Activated CD4-positive, alpha-beta T cell treated with anti-CD3 and anti-CD28 coated beads, Interleukin-10, Interleukin-2, amounts not matched to agents 100 ng/mL and 50 ng/mL, durations not matched to agents 16 hours and 8 hours (primary cell): ENCODE data around the gene GALT.

Experiments used
- DNase-seq: peaks from one replicate; pipeline ENCODE4 v3.0.0-alpha.2; 2020

Gene GALT

DNA sequence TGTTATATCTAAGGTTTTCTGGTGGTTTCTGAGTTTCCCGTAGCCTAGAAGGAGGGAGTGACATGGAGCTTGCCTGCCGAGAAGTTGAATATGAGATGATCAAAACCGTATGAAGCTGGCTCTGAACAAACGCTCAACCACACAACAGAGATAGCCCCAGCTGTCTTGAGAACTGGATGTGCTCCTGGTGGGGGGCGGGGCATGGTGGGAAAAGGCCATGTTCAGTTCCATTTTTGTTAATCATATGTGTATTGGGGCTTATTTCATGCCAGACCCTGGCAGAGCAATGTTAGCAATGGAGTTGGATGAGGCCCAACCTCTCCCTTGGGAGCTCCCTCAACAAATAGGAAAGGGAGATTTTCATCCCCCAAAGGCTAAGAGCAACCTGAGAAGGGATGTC is 39.8 kb downstream of the GALT start:
- no peak for DNase-seq

DNA sequence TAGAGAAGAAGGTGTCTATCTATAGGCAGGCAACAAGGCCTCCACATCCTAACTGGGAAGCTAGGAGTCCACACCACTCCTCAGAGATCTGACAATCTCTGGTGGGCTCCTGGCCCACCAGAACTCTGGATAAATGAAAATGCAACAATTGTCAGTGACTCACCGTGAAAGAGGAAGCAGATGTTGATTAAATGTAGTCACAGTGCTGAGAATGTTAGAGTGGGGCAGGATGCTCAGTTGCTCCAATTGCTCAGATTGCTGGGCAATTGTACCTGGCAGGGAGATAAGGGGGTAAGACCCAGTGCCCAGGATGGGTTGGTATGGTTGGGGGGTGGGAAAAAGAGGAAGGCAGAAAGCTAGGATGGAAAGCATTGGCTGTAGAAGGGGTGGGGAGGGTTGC is 40.3 kb downstream of the GALT start:
- DNase-seq: no peak

DNA sequence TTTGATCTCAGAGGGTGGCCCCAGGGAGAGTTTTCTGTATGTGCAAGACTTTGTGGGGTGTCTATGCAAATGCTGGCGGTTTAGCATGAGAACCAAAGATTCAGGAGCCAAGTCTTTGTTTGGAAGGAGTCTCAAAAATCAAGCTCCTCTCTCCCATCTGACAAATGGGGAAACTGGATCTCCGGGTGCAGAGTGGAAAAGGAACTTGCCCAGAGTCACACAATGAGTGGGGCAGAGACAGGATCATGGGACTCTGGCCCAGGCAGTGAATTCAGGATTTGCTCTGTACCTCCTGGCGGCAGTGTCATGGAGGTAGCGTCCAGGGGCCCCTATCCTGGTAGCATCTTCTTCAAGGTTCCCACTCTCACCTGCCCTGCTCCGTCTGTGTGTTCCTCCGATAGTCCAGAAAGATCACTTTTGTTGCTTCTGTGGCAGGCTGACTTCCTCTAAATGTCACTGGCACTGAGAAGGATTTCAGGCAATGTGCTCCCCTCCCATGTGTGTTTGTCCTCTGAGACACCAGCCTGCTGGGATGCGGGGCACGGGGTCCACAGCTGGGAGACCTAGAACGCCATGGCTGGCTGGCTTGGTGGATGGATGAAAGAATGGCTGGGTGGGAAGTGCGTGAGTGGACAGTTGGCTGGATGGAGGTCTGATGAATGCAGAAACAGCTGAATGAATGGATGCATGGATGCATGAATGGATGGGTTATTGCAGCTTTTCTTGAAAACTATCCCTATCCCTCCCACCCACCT is 41.0 kb downstream of the GALT start:
- no peak for DNase-seq

DNA sequence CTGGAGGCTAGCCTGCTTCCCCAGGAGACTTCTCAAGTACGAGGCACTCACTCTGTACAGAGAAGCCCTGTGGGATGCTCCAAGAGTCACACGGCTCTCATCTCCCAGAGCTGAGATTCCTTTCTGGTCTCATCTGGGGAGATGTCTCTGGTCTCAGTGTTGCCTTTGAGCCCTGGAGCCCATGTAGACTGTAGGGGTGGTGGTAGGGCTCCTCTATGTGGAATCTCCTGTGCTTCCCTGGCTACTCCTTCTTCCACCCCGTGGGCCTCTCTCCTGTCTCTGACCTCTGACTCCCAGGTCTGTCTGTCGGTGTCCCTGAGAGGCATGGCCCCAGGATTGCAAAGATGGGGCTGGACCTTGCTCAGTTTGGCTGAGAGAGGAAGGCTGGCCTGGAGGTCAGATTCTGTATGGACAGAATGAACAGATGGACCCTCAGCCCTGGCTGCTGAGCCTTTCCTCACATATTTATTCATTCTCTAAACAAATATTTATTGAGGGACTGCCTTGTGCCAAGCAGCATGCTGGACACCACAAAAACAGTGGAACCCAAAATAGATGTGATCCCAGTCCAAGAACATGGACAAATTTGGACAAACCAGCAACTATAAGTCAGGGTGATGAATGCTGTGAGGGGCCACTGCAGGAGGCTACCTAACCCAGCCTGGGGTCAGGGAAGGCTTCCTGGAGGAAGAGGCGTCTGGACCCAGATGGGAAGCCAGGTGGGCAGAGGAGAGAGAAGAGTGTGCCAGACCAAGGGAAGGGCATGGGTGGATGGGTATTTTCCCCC is 42.0 kb downstream of the GALT start:
- DNase-seq: no peak

DNA sequence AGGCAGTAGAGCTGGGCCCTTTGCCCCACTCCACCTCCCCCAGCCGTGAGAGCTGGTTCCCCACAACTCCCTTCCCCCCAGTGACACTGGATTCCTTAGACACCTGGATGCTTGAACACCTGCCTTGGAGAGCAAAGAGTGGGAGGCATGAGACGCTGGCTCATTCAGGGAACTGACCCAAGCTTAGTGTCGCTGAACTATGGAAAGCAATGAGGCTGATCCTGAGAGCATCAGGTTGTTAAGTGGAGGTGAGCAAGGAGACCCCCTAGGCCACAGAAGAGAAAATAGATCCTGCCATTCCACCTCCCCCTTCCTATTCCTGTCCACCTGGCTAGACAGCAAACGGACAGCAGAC is 42.6 kb downstream of the GALT start:
- no peak for DNase-seq

DNA sequence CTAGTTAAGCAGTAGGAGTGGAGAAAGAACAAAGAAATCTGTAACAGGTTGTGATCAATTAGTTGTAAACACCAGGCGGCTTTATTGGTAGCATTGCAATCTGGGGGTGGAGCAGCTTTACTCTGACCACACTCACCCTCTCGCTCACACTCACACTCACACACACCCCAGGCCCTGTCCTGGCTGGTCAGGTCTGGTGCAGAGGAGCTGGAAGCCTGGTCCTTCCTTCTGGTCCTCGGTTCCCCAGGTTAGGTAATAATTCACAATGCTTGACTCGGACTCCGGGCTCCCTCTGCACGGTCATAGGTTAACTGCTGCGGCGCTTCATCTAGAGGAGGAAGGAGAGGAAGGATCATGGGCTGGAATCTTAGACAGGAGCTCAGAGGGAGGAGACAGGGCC is 43.0 kb downstream of the GALT start:
- no peak for DNase-seq

DNA sequence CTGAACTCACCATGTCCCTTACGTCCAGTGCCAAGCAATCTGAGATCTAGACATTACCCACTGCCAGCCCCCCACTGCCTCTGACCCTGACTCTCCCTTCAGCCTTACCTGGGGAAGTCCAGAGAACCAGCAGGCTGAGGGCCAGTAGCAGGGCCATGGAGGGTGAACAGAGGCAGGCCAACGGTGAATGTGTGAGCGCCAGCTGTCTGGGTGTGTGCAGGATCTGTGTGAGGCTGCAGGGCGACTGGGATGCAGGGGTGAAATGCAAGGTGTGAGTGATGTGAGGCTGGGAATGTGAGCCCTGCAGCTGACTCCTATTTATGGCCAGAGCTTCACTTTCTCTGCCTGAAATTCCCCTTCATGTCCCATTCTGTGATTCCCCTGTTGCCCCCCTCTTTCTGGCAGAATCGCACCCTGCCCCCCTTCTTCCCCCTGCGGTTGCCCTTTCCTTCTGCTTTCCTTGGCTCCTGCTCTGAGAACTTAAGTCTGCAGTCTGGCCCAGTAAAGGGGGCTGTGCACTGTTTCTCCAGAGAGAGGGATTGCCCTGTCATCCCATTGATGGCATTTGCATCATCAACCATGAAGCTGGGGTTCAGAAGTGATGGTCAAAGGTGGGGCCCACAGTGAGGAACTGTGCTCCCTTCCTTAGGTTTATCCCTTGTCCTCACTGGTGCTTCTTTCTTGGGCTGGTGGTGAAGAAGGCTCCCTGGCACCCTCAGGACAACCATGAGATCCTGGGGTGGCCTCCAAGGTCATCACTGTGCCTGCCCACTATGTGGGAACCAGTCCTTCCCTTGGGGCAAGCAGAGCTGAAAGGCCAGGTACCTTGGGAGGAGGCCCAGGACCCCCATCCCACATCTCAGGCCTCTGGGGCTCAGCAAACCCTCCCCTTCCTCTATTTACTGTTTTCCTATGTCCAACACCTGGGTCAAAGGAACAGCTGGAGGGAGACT is 44.8 kb downstream of the GALT start, which contains the start of gene CCL19:
CCL19 (minus strand) TSS at position 294 of the 953 bp plus-strand sequence; CDS start at position 157, 137 bp downstream.
- DNase-seq: no peak

DNA sequence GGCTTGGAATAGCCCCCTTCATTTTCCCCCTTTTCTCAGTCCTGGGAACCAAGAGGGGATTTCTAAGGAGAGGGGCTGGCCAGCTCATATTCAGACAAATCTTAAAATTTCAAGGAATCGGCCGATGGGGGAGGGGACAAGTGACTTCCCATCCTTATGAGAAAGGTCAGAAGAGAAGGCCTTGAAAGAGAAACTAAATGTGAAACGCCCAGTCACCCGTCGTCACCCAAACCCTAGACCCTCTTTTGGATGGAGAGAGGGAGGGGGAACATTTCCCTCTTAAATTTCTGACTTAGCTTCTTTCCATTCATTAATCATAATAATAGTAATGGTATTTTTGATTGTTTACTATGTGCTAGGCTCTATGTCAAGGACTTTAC is 45.5 kb downstream of the GALT start:
- no peak for DNase-seq

DNA sequence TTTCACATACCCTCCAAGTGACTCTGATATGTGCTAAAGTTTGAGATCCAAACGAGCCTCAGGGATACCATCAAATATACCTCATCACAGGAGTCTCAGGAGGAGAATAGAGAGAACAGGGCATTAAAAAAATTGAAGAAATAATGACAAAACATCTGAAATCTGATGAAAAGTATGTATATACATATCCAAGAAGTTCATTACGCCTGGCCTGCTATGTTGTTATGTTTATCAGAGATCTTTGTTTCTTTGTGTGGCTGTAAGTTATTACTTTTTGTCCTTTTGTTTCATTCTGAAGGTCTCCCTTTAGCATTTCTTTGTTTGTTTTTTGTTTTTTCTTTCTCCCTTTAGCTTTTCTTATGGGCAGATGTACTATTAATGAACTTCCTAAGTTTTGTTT is 47.1 kb downstream of the GALT start:
- DNase-seq: no peak

DNA sequence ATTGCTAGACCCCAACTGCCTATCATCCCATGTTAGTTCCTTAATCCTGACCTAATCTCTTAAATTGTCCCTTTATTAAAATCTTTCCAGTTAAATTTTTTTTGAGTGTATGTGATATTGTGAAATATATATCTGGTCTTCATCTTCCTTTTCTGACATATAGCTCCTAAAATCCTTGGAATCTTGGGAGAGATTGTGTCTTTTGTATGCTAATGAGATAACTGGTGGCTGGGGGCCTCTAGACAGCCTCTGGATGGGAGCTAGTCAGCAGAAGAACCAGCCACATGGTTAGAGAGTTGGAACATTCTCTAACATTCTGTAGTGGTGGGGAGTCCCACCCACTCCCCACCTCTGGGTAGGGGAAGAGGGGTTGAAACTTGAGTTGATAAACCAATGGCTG is 48.3 kb downstream of the GALT start:
- DNase-seq: no peak
